IMR-90 (cell line): ENCODE data around the gene TAS2R30. TPM values are rescaled to one million over a fixed set of nuclear protein-coding genes. Genes with fewer than 3 reads are reported as not detected.
"Not testable (repeated sequence)": the region's sequence is repeated elsewhere in the genome, so short reads cannot be mapped to it uniquely, and the experiment has no call there.

Experiments
- ATAC-seq: fragments of 200-7000 bp; cut with Tn5 transposase; 2 replicates; pipeline ENCODE4 v1.9.1; 2020; ENCODE audit warnings: low read depth, mild to moderate bottlenecking, moderate library complexity
- BruUV-seq: library from RNA; stranded (reverse); fragments of 400-500 nt; replicated peaks from 2 replicates; lab custom pipeline; 2021; lab: Mats Ljungman, UMichigan
- CTCF ChIA-PET: fragments of 300-600 bp; formaldehyde crosslinking; extraction: SDS; loops from one replicate; lab custom pipeline; 2021; ENCODE audit warnings: antibody characterized with exemption; lab: Yijun Ruan, JAX
- POLR2A ChIA-PET: fragments of 300-600 bp; sonication (Branson Sonifier 250); formaldehyde crosslinking; loops from one replicate; lab custom pipeline; 2022; ENCODE audit warnings: antibody characterized with exemption; ENCODE audit not compliant: unreplicated experiment; lab: Charles Lee
- DNase-seq: peaks from one replicate; pipeline ENCODE4 v3.0.0; 2013
- H2AFZ ChIP-seq: replicated peaks from 2 replicates; pipeline ENCODE3; 2013; ENCODE audit warnings: low read length, mild to moderate bottlenecking; ENCODE audit not compliant: poor library complexity
- H2AK5ac ChIP-seq: 2 replicates; pipeline ENCODE4 v1.6.1; 2013; ENCODE audit warnings: low read depth, low read length, inconsistent platforms
- H2AK9ac ChIP-seq: replicated peaks from 2 replicates; pipeline ENCODE3; 2013; ENCODE audit warnings: mild to moderate bottlenecking, low read depth, low read length, moderate library complexity; ENCODE audit not compliant: poor library complexity
- H2BK120ac ChIP-seq: 2 replicates; pipeline ENCODE4 v1.6.1; 2013; ENCODE audit warnings: low read depth, low read length, inconsistent platforms
- H2BK15ac ChIP-seq: 3 replicates; pipeline ENCODE4 v1.6.1; 2013; ENCODE audit warnings: low read depth, low read length, inconsistent platforms
- H2BK20ac ChIP-seq: 2 replicates; pipeline ENCODE4 v1.6.1; 2013; ENCODE audit warnings: low read depth, mild to moderate bottlenecking, inconsistent platforms, low read length, moderate library complexity
- H2BK5ac ChIP-seq: 2 replicates; pipeline ENCODE4 v1.6.1; 2013; ENCODE audit warnings: mild to moderate bottlenecking, low read depth, low read length, inconsistent platforms; ENCODE audit not compliant: poor library complexity, severe bottlenecking
- H3K14ac ChIP-seq: replicated peaks from 2 replicates; pipeline ENCODE4 v1.6.1; 2013; ENCODE audit warnings: low read depth, low read length, inconsistent platforms
- H3K18ac ChIP-seq: 2 replicates; pipeline ENCODE4 v1.6.1; 2013; ENCODE audit warnings: low read depth, low read length, control low read depth
- H3K23ac ChIP-seq: 2 replicates; pipeline ENCODE4 v1.6.1; 2013; ENCODE audit warnings: low read depth, low read length, inconsistent platforms
- H3K27ac ChIP-seq: 2 replicates; pipeline ENCODE4 v1.5.1; 2013; ENCODE audit warnings: mild to moderate bottlenecking, control low read depth, low read length; ENCODE audit not compliant: insufficient read depth
- H3K27me3 ChIP-seq: 2 replicates; pipeline ENCODE4 v1.6.1; 2013; ENCODE audit warnings: low read length; ENCODE audit not compliant: control insufficient read depth, insufficient read depth
- H3K36me3 ChIP-seq: 2 replicates; pipeline ENCODE4 v1.6.1; 2013; ENCODE audit warnings: low read length, mixed read lengths; ENCODE audit not compliant: control insufficient read depth, insufficient read depth
- H3K4ac ChIP-seq: 2 replicates; pipeline ENCODE4 v1.6.1; 2013; ENCODE audit warnings: low read depth, low read length, inconsistent platforms
- H3K4me1 ChIP-seq: 2 replicates; pipeline ENCODE4 v1.6.1; 2013; ENCODE audit warnings: low read length, mixed read lengths; ENCODE audit not compliant: control insufficient read depth, insufficient read depth
- H3K4me2 ChIP-seq: 2 replicates; pipeline ENCODE4 v1.6.1; 2013; ENCODE audit warnings: low read depth, mild to moderate bottlenecking, control low read depth, low read length, moderate library complexity
- H3K4me3 ChIP-seq: 2 replicates; pipeline ENCODE4 v1.5.1; 2013; ENCODE audit warnings: low read depth, mild to moderate bottlenecking, control low read depth, low read length, moderate library complexity; ENCODE audit not compliant: insufficient read depth
- H3K56ac ChIP-seq: 2 replicates; pipeline ENCODE4 v1.6.1; 2013; ENCODE audit warnings: low read length, inconsistent platforms; ENCODE audit not compliant: insufficient read depth; ENCODE audit errors: extremely low read depth
- H3K79me1 ChIP-seq, 2 experiments: 2 replicates each; pipeline ENCODE4 v1.6.1; 2013; ENCODE audit warnings: low read length in 2 of 2, inconsistent platforms in 1 of 2, low read depth in 1 of 2
- H3K9ac ChIP-seq: 2 replicates; pipeline ENCODE4 v1.6.1; 2013; ENCODE audit warnings: low read depth, low read length, control low read depth
- H3K9me1 ChIP-seq: 2 replicates; pipeline ENCODE4 v1.6.1; 2013; ENCODE audit warnings: low read length, inconsistent platforms; ENCODE audit not compliant: insufficient read depth
- H3K9me3 ChIP-seq: 2 replicates; pipeline ENCODE4 v1.6.1; 2013; ENCODE audit warnings: low read length; ENCODE audit not compliant: control insufficient read depth, insufficient read depth
- H4K20me1 ChIP-seq: 2 replicates; pipeline ENCODE4 v1.6.1; 2013; ENCODE audit warnings: low read length, inconsistent platforms; ENCODE audit not compliant: insufficient read depth
- H4K5ac ChIP-seq: 2 replicates; pipeline ENCODE4 v1.6.1; 2013; ENCODE audit warnings: mild to moderate bottlenecking, low read depth, low read length, control low read depth
- H4K8ac ChIP-seq, 2 experiments: 2 replicates each; pipeline ENCODE4 v1.6.1; 2013; ENCODE audit warnings: low read depth in 2 of 2, low read length in 2 of 2, control low read depth in 1 of 2, inconsistent platforms in 1 of 2
- H4K91ac ChIP-seq: 2 replicates; pipeline ENCODE4 v1.6.1; 2013; ENCODE audit warnings: low read depth, low read length, inconsistent platforms; ENCODE audit not compliant: insufficient read depth
- WGBS, 2 experiments: methylation state at CpG; one replicate each; pipeline versions ENCODE4 v1.1.5 to v1.1.7; 2013; ENCODE audit warnings: missing lambda C conversion rate in 2 of 2; ENCODE audit not compliant: insufficient read length in 1 of 2; ENCODE audit errors: extremely low coverage in 2 of 2; 5-methylcytosine and 5-hydroxymethylcytosine counted together
- dilution Hi-C: fragments of 300-500 bp; cut with HindIII; formaldehyde crosslinking; loops from one replicate; pipeline ENCODE4 v1.14.3; 2018; ENCODE audit warnings: low sequenced_read_pairs; ENCODE audit not compliant: unreplicated experiment
- in situ Hi-C: fragments of 300-500 bp; cut with MboI; formaldehyde crosslinking; loops from 3 replicates; pipeline ENCODE4 v1.14.3; 2019; ENCODE audit warnings: low sequenced_read_pairs, inconsistent platforms, mixed read lengths
- intact Hi-C: fragments of 100-400 bp; cut with micrococcal nuclease; formaldehyde crosslinking; loops from 2 replicates; pipeline ENCODE4 v1.10.0; 2022
- polyA plus RNA-seq, 3 experiments: library from polyadenylated mRNA; depleted of rRNA; stranded (reverse); fragments of >200 nt; gene quantifications; 2 replicates each; pipeline ENCODE4 v1.2.3, GENCODE V29; 2012; ENCODE audit warnings: low replicate concordance in 1 of 3
- total RNA-seq: library from RNA; depleted of rRNA; stranded (reverse); fragments of >200 nt; gene quantifications from 2 replicates; pipeline ENCODE4 v1.2.3, GENCODE V29; 2012

The TAS2R30 gene
- total and polyA plus RNA-seq, 2 of the 4 experiments (the other 2 are of a cell fraction), result 0.03 to 5.0 TPM

DNA sequence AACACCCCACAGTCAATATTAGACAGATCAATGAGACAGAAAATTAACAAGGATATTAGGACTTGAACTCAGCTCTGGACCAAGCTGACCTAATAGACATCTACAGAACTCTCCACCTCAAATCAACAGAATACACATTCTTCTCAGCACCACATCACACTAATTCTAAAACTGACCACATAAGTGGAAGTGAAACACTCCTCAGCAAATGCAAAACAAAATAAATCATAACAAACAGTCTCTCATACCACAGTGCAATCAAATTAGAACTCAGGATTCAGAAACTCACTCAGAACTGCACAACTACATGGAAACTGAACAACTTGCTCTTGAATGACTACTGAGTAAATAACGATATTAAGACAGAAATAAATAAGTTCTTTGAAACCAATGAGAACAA is 23.2 kb downstream of the TAS2R30 start:
- H2BK120ac ChIP-seq, H2AFZ ChIP-seq, H4K5ac ChIP-seq, H4K20me1 ChIP-seq, BruUV-seq, H3K9ac ChIP-seq, in situ Hi-C loops, H3K56ac ChIP-seq, H2AK9ac ChIP-seq, ATAC-seq, H3K9me1 ChIP-seq, H3K4ac ChIP-seq, dilution Hi-C loops, DNase-seq, H3K27me3 ChIP-seq, H3K23ac ChIP-seq, H3K27ac ChIP-seq, H3K4me3 ChIP-seq, H4K8ac ChIP-seq, H2AK5ac ChIP-seq, H4K91ac ChIP-seq, H2BK5ac ChIP-seq, H3K9me3 ChIP-seq, CTCF ChIA-PET, H2BK20ac ChIP-seq, H3K18ac ChIP-seq, intact Hi-C loops, H3K14ac ChIP-seq, POLR2A ChIA-PET, H3K4me2 ChIP-seq, H2BK15ac ChIP-seq, H3K36me3 ChIP-seq, H3K4me1 ChIP-seq: not testable (repeated sequence)
- H3K79me1 ChIP-seq, result peaks cover 16 to 21% of the 10 kb centered on the region in 2 experiments
- WGBS, 2 experiments, result no CpG with 5 or more reads among the region's 1 CpG
